HG03103 (cell line): ENCODE results near the gene MAPKAP1.
"Not testable (repeated sequence)": the region's sequence is repeated elsewhere in the genome, so short reads cannot be mapped to it uniquely, and the experiment has no call there.

ENCODE experiments used
- ATAC-seq: cut with Tn5 transposase; IDR thresholded peaks from one replicate; pipeline ENCODE4 v1.9.1; 2021; ENCODE audit warnings: low read depth; ENCODE audit not compliant: unreplicated experiment

MAPKAP1 gene

DNA sequence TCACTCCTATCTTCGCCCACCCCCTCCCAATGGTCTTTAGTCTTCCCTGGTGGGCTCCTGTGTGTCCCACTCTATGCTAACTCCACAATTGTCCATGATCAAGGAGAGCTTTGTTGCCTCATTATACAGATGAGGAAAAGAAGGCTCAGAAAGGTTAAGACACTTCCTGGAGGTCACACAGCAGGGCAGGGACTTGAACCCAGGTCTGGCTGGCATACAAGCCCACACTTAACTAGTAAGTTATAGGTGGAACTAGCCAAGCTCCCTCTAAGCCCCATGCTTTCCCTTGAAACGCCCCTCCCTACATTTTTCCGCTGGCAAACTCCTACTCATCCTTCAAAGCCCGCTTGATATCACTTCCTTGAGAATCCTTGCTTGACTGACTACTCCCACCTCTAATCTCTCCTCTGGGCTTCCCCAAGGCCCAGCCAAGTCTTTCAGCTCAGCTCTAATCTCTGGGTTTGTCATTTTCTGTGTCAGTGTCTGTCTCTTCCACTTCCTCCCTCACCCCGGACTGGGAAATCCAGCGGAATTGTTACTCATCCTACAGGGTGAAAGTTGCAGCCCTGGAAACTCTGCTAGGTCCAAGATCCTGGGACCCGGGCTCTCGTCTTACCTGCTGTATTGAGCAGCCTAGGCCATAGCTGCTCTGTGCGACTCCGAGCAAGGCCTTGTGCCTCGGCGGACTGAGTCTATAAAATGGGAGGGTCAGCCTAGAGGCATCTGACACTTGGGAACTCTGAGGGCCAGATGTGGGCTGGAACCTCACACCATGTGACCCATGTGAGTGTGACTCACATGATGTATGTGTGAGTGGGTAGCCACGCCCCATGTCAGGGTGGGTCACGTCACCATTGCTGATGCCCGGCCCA lies 300.8 kb downstream of the MAPKAP1 start:
- ATAC-seq = no peak

DNA sequence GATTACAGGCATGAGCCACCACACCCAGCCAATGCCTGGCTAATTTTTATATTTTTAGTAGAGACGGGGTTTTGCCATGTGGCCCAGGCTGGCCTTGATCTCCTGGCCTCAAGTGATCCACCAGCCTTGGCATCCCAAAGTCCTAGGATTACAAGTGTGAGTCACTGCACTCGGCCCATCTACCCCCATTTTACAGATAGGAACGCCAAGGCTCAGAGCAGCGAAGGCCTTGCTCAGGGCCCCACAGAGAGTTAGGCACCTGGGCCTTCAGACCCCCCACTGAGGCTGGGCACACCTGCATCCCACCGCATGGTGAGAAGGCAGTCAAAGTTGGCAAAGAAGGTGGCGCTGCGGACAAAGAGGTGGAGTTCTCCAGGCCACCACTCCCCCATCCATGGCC lies 302.3 kb downstream of the MAPKAP1 start:
- ATAC-seq = no peak

DNA sequence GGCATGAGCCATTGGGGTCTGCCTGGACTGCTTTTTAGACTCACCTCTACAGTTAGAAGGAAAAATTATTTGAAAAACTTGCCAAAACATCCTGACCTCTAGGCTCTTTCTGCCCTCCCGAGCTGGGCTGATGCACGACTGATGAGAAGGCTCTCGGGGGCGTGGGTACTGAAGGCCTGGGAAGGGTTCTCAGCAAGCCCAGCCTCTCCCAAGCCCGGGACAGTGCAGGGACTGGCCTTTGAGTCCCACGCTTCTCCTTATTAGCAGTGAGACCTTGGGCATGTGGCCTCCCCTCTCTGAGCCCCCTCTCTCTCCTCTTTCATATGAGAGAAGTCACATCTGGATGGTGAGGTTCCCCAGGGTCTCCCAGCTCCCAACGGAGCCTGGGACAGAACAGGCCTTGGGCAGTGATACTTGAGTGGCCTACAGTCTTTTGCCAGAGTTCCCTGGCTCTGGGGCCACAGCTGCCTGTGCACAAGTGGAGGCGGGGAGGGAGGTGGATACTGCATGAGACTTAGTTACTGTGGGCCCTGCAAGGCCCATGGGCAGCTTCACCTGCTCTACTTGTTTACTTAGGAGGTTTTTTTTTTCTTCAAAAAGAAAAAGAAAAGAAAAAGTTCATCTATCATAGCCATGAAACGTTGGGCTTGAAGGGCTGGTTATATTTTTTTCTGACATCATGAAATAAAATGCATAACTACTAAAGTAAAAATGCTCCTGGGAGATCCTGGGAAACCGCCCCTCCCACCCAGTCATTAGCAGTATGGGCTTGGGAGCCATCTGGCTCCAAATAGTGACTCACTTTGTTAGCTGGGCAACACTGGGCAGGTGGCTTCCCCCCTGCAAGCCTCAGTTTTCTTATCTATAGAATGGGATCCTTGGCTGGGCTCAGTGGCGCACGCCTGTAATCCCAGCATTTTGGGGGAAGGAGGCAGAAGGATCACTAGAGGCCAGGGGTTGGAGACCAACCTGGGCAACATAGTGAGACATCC lies 306.0 kb downstream of the MAPKAP1 start:
- no peak for ATAC-seq

DNA sequence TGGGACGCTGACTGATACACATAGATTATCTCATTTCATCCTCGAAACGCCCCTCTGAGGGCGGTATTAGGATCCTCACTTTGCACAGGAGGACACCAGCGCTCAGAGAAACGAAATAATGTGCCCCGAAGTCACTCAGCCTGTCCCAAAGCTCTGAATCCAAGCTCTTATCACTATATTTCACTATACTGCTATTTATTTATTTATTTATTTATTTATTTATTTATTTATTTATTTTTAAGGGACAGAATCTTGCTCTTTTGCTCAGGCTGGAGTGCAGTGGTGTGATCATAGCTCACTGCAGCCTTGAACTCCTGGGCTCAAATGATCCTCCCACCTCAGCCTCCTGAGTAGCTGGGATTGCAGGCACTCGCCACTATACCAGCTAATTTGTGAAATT lies 306.8 kb downstream of the MAPKAP1 start:
- not testable (repeated sequence) for ATAC-seq

DNA sequence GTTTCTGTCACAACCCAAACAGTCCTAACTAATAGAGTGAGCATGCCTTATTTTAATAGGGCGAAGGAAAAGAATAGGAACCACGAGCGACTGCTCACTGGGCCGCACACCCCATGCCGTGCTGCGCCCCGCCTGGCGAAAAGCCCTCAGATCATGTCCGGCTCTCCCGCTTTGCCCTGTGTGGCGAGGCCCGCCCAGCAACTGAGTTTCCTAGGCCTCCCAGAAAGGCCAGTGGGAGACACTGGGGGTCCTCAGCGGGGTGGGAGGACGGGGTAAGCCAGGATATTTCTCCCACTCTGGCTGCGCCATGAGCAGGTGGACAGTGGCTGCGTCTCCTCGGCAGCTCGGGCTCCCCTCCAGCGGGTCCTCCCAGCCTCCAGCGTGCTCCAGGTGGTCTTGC lies 307.3 kb downstream of the MAPKAP1 start:
- no peak for ATAC-seq

DNA sequence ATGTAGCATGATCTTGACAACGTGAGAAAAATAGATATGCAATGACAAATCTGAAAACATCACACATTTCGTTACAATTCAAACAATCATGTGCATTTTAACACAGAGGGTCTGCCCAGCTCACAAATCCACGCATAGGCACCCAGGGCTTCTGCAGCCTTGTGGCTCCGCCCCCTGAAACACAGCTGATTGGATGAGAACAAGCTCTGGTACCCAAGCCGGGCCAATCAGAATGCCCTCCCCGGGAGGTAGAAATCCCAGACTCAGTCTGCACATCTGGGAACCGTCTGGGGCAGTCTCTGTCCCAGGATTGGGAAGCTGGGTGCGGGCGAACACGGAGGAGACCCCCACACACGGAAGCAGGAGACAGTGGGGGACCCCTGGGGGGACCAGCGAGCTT lies 307.8 kb downstream of the MAPKAP1 start:
- ATAC-seq = no peak

DNA sequence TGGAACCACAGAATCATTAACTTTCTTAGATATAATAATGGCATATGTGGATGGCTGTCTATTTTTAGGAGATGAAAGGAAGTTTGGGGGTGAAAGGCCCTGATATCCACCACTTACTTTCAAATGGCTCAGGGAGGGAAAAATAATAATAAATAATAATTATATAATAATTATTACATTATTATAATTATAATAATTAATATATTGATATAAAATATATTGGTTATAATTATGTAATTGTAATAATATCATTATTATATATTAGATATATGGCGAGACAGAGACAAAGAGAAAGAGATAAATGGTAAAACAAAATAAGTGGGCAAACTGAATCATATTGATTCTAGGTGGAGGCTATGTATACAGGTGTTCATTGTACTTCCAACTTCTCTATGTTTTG lies 308.8 kb downstream of the MAPKAP1 start:
- no peak for ATAC-seq

DNA sequence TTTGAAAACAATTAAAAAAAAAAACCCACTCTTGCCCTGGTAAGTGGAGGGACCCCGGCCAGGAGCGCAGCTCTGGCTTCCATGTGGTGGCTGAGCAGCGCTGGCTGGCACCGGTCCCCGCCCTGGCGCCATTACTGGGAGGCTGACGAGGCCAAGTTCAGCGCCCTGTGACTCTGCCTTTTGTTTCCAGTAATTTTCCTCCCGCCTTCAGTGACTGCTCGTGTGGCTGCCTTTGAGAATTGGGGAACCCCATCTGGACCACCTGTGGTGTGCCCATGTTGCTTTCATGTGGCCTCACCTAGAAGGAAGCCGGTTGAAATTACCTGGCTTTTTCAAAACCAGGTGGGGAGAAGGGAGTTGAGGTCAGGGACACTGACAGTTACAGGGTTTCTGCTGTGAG lies 309.3 kb downstream of the MAPKAP1 start:
- ATAC-seq = no peak

DNA sequence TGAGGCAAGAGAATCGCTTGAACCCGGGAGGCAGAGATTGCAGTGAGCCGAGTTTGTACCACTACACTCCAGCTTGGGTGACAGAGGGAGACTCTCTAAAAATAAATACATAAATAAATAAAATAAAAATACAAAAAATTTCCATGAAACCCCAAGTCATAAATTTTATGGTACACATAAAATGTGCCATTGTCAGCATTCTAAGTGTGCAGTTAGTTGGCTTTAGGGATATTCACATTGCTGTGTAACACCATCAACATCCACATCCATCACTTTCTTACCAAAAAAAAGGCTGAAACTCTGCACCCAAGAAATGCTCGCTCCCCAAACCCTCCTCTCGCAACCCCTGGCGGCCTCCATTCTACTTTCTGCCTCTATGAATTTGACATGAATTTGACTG lies 310.2 kb downstream of the MAPKAP1 start:
- ATAC-seq = no peak

DNA sequence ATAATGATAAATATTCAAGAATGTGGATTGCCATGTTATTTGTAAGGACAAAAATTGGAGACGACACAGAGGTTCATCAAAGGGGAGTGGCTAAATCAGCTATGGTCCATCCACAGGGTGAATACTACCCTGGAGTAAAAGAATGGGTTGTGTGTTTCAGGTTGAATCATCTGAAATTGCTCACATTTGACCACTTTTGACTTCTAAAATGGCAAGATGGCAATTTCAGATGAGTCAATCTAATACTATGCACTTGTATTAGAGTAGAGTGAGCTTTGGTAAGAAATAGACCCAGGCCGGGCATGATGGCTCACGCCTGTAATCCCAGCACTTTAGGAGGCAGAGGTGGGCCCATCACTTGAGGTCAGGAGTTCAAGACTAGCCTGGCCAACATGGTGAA lies 313.6 kb downstream of the MAPKAP1 start:
- ATAC-seq = no peak

DNA sequence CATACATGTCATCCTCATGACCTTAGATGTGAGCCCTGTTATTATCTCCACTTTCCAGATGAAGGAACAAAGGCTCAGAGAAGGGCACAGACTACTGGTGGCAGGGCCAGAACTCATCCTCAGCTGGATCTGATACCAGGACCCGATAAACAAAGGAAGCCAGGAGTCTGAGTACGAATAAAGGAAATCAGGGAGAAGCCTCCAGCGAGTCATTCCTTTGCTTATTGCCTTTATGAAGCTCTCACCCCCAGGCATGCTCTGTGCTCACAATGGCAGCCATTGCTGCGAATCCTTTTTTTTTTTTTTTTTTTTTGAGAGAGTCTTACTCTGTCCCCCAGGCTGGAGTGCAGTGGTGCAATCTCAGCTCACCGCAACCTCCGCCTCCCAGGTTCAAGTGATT lies 315.3 kb downstream of the MAPKAP1 start:
- ATAC-seq = no peak

DNA sequence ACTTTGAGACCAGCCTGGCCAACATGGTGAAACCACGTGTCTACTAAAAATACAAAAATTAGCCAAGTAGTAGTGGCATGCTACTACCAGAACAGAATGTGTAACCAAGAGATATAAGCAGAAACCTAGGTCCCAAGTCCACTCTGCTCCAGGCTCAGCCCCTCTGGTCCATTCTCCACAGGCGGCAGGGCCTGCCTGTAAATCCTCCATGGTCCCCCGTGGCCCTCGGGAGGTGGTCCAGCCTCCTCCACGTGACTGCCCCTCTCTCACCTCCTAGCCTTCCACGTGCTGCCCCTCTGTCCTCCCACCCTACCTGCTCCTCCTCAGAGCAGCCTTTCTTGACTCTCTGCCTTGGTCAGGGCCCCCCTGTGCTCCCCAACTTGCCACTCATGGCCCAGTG lies 318.0 kb downstream of the MAPKAP1 start:
- no peak for ATAC-seq

DNA sequence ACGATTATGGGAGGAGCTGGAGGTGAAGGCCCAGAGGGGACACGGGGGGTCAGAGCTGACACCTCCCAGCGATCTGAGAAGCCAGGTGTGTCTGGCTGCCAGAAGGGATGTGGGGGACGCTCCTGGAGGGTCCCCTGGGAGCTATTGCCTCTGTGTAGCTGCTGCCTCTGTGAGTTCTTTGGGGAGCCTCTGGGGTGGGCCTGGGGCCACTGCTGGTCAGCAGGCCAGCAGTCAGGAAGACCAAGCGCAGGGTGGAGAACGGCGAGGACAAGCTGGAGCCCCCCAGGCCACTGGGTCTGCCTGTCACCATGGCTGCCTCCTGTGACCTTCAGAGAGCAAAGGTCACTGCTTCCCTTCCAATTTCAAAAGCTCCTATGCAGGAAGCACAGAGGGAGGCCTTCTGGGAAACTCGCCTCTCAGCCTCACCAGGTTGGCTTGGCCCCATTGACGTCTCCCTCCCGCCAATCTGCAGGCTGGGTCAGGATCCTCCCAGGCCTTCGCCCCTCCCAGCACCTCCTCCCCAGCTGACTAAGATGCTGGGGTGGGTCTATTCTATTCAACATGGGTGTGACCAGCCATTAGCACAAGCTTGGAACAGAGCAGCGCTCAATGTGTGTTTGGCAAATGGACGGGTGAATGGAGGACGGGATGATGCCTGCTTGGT lies 319.0 kb downstream of the MAPKAP1 start:
- no peak for ATAC-seq
